KMS-11 (cell line): Measurements from ENCODE around the gene EPC1.
"Not testable (repeated sequence)": the region's sequence is repeated elsewhere in the genome, so short reads cannot be mapped to it uniquely, and the experiment has no call there.

Source experiments
- H2AFZ ChIP-seq: fragments of 200-600 bp; sonication (generic); 2 replicates; pipeline ENCODE4 v1.6.1; 2016; ENCODE audit warnings: antibody characterized with exemption, mixed run types, low read depth
- H3K27ac ChIP-seq: fragments of 200-600 bp; sonication (generic); 2 replicates; pipeline ENCODE4 v1.6.1; 2016; ENCODE audit warnings: mild to moderate bottlenecking, mixed run types
- H3K27me3 ChIP-seq: fragments of 200-600 bp; sonication (generic); 2 replicates; pipeline ENCODE4 v1.6.1; 2017; ENCODE audit warnings: mild to moderate bottlenecking, low read depth, mixed run types, moderate library complexity; ENCODE audit not compliant: insufficient read depth
- H3K36me3 ChIP-seq: fragments of 200-600 bp; sonication (generic); 2 replicates; pipeline ENCODE4 v1.6.1; 2017; ENCODE audit warnings: mild to moderate bottlenecking, mixed run types; ENCODE audit not compliant: insufficient read depth
- H3K4me1 ChIP-seq: fragments of 200-600 bp; sonication (generic); 2 replicates; pipeline ENCODE4 v1.6.1; 2016; ENCODE audit warnings: mild to moderate bottlenecking, low read depth, mixed run types; ENCODE audit not compliant: poor library complexity, severe bottlenecking
- H3K4me2 ChIP-seq: fragments of 200-600 bp; sonication (generic); 2 replicates; pipeline ENCODE4 v1.7.0; 2016; ENCODE audit warnings: mild to moderate bottlenecking, mixed run types
- H3K4me3 ChIP-seq: fragments of 200-600 bp; sonication (generic); IDR thresholded peaks from 2 replicates; pipeline ENCODE4 v1.6.1; 2017; ENCODE audit warnings: low read depth, low read length, mixed read lengths; ENCODE audit not compliant: insufficient read depth
- H3K79me2 ChIP-seq: fragments of 200-600 bp; sonication (generic); 2 replicates; pipeline ENCODE4 v1.6.1; 2016; ENCODE audit warnings: low read depth, mixed run types; ENCODE audit not compliant: insufficient read depth
- H3K9ac ChIP-seq: fragments of 200-600 bp; sonication (generic); 2 replicates; pipeline ENCODE4 v1.6.1; 2016; ENCODE audit warnings: mild to moderate bottlenecking, mixed run types
- H4K20me1 ChIP-seq: fragments of 200-600 bp; sonication (generic); 2 replicates; pipeline ENCODE4 v1.6.1; 2016; ENCODE audit warnings: mild to moderate bottlenecking, mixed run types; ENCODE audit not compliant: insufficient read depth
- CTCF ChIP-seq: fragments of 200-600 bp; sonication (generic); conservative IDR thresholded peaks from 2 replicates; pipeline ENCODE4 v1.6.1; 2017; ENCODE audit warnings: low read depth, mild to moderate bottlenecking, antibody characterized with exemption, low read length, moderate library complexity, mixed read lengths

Gene EPC1

GRCh38 chr10:32239769-32240168 lies 107.2 kb downstream of the EPC1 start:
- Histone ChIP-seq H3K36me3 (no peaks in the 10 kb centered on the region), H3K9ac (no peak overlapping the region), H2AFZ (no peak overlapping the region), H3K4me3 (no peak overlapping the region), H3K27me3 (no peaks in the 10 kb centered on the region), H3K4me1 (peaks cover 15% of the 10 kb centered on the region), H4K20me1 (no peaks in the 10 kb centered on the region), H3K27ac (no peak overlapping the region), H3K79me2 (no peaks in the 10 kb centered on the region), H3K4me2 (no peak overlapping the region)
- no peak for TF ChIP-seq CTCF

GRCh38 chr10:32237644-32238345 lies 109.2 kb downstream of the EPC1 start:
- no peak for TF ChIP-seq CTCF
- Histone ChIP-seq H3K4me1 (no peaks in the 10 kb centered on the region), H4K20me1 (no peaks in the 10 kb centered on the region), H3K9ac (no peak overlapping the region), H2AFZ (no peak overlapping the region), H3K4me3 (no peak overlapping the region), H3K79me2 (no peaks in the 10 kb centered on the region), H3K27ac (no peak overlapping the region), H3K36me3 (no peaks in the 10 kb centered on the region), H3K27me3 (no peaks in the 10 kb centered on the region), H3K4me2 (no peak overlapping the region)

- Histone ChIP-seq H2AFZ (no peak overlapping the region), H3K4me2 (no peak overlapping the region)
These were observed 112.5 kb downstream of the EPC1 start for GRCh38 chr10:32234471-32234870.

GRCh38 chr10:32233375-32233774 lies 113.6 kb downstream of the EPC1 start:
- not testable (repeated sequence) for H2AFZ ChIP-seq, H3K4me2 ChIP-seq, H3K27ac ChIP-seq

More at GRCh38 chr10:32234471-32234870, 112.5 kb downstream of the EPC1 start:
- Histone ChIP-seq H3K36me3 (no peaks in the 10 kb centered on the region), H3K9ac (no peak overlapping the region), H3K4me1 (no peaks in the 10 kb centered on the region), H3K4me3 (no peak overlapping the region), H4K20me1 (no peaks in the 10 kb centered on the region), H3K79me2 (no peaks in the 10 kb centered on the region), H3K27me3 (no peaks in the 10 kb centered on the region), H3K27ac (no peak overlapping the region)
- no peak for TF ChIP-seq CTCF

GRCh38 chr10:32232378-32232777 lies 114.6 kb downstream of the EPC1 start:
- TF ChIP-seq CTCF = no peak
- H4K20me1 ChIP-seq = no peaks in the 10 kb centered on the region
- no peaks in the 10 kb centered on the region for H3K27me3 ChIP-seq
- no peak overlapping the region for H3K9ac ChIP-seq
- no peaks in the 10 kb centered on the region for H3K79me2 ChIP-seq
- H3K4me3 ChIP-seq = no peak overlapping the region
- H3K4me1 ChIP-seq = no peaks in the 10 kb centered on the region
- H2AFZ ChIP-seq = no peak overlapping the region
- no peak overlapping the region for H3K27ac ChIP-seq
- no peaks in the 10 kb centered on the region for H3K36me3 ChIP-seq
- H3K4me2 ChIP-seq = no peak overlapping the region

More at GRCh38 chr10:32233375-32233774, 113.6 kb downstream of the EPC1 start:
- H3K36me3 ChIP-seq, H3K79me2 ChIP-seq, H4K20me1 ChIP-seq, H3K4me1 ChIP-seq, H3K4me3 ChIP-seq, H3K9ac ChIP-seq, H3K27me3 ChIP-seq: not testable (repeated sequence)

- not testable (repeated sequence) for H4K20me1 ChIP-seq, H3K4me2 ChIP-seq, H3K4me3 ChIP-seq, H3K9ac ChIP-seq, H3K36me3 ChIP-seq, H3K79me2 ChIP-seq, H2AFZ ChIP-seq, H3K27ac ChIP-seq, H3K27me3 ChIP-seq, H3K4me1 ChIP-seq
These were observed 117.2 kb downstream of the EPC1 start for GRCh38 chr10:32229788-32230187.
